ENCODE measurements around the gene MRLN.

GRCh38 chr10:59771162-59771807 is 18.0 kb upstream of the MRLN start:
- TF ChIP-seq CTCF (IDR thresholded peaks at IDR 0.05) (no peak), POLR2A (IDR thresholded peaks at IDR 0.05) (no peak), POLR2AphosphoS5 (IDR thresholded peaks at IDR 0.05) (no peak), EP300 (IDR thresholded peaks at IDR 0.05; ENCODE audit: low read depth) (no peak)
